Immature natural killer cell (primary cell): ENCODE data around the gene FGF6. TPM values are rescaled to one million over a fixed set of nuclear protein-coding genes. Genes with fewer than 3 reads are reported as not detected.

ENCODE experiments used
- DNase-seq, 3 donors: peaks; one replicate each; pipeline ENCODE4 v3.0.0; 2022; ENCODE audit warnings: mixed read lengths in 1 of 3
- H3K27ac Mint-ChIP-seq, 6 donors: one replicate each; pipeline ENCODE4 v1.8.0; 2020; ENCODE audit warnings: mixed read lengths in 6 of 6, mild to moderate bottlenecking in 5 of 6, inconsistent platforms in 4 of 6, moderate library complexity in 3 of 6
- H3K27me3 Mint-ChIP-seq, 3 donors: one replicate each; pipeline ENCODE4 v1.8.0; 2020 to 2021; ENCODE audit warnings: low read depth in 3 of 3, mild to moderate bottlenecking in 3 of 3, mixed read lengths in 3 of 3, moderate library complexity in 3 of 3, inconsistent platforms in 1 of 3
- H3K36me3 Mint-ChIP-seq, 3 donors: one replicate each; pipeline ENCODE4 v1.8.0; 2020; ENCODE audit warnings: mixed read lengths in 3 of 3, inconsistent platforms in 2 of 3, mild to moderate bottlenecking in 2 of 3
- H3K4me1 Mint-ChIP-seq, 2 donors: one replicate each; pipeline ENCODE4 v1.8.0; 2020; ENCODE audit warnings: inconsistent platforms in 2 of 2, mild to moderate bottlenecking in 2 of 2, mixed read lengths in 2 of 2, moderate library complexity in 1 of 2
- H3K4me3 Mint-ChIP-seq, 5 donors: one replicate each; pipeline ENCODE4 v1.8.0; 2020; ENCODE audit warnings: mild to moderate bottlenecking in 5 of 5, mixed read lengths in 5 of 5, inconsistent platforms in 3 of 5, moderate library complexity in 3 of 5
- H3K9me3 Mint-ChIP-seq, 6 donors: one replicate each; pipeline ENCODE4 v1.8.0; 2020; ENCODE audit warnings: mild to moderate bottlenecking in 6 of 6, mixed read lengths in 6 of 6, inconsistent platforms in 4 of 6, moderate library complexity in 3 of 6
- polyA plus RNA-seq, 3 donors: library from polyadenylated mRNA; unstranded; fragments of 300-500 nt; fragmentation: Illumina TruSeq; gene quantifications; one replicate each; pipeline ENCODE4 v1.2.3, GENCODE V29; 2021

The FGF6 gene
- polyA plus RNA-seq, 3 donors from 2014 or later, result not detected

DNA sequence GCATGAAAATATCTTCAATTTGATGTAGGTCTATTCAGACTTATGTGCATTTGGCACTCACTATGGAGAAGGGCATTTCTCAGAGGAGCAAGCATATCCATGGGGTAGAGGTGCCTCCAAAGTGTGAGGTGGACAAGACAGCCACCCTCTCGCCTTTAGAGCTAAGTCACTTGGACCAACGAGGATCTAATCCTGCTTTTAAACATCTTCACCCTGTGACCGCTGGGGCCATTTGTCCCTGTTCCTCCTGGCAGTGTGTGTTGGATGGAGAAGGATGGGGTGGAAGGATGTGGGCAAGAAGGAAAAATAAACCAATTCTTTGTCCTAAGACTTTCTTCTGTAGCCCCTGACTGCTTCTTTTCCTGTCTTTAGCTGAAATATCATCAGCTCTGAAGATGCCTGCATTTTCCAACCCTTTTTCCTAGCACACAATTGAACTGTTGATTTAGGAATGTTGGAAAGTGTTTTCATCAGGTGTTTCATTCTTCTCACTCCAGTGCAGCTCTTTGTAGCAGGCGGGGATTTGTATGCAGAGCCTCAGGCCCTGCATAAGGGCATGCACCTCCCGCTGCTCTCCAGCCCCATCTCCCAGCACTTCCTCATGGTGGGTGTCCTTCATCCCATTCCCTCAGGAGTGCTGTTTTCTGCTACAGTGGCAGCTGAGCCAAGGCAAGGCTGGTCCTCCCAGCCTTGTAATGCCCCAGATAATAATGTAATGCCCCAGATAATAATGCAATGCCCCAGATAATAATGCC is 5.3 kb downstream of the FGF6 start:
- no peaks in the 10 kb centered on the region for H3K4me1 Mint-ChIP-seq
- no peak for DNase-seq
- H3K27ac Mint-ChIP-seq, result no peak overlapping the region
- no peaks in the 10 kb centered on the region for H3K9me3 Mint-ChIP-seq
- no peaks in the 10 kb centered on the region for H3K36me3 Mint-ChIP-seq
- H3K4me3 Mint-ChIP-seq, result no peak overlapping the region
- peaks cover 0 to 9% (median 5%) of the 10 kb centered on the region in 3 donors for H3K27me3 Mint-ChIP-seq

DNA sequence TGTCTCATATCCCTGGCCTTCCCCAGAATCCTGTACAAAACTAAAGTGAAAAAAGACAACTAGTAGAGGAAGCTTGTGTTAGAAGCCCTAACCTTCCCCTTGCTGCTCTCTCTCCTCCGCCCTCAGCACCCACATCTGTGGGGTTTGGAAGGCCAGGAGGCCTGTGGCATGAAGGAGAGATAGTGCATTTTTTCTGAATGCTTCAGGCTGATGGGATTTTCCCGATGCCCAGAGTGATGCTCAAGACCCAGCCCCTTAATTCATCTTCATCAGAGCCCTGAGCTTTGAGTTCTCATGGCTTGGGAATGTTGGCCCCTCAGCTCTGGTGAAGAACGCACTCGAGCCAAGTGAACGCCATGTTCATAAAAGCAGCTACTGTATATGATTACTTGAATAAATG is 5.9 kb downstream of the FGF6 start:
- H3K4me3 Mint-ChIP-seq, result no peak overlapping the region
- H3K4me1 Mint-ChIP-seq, result no peaks in the 10 kb centered on the region

DNA sequence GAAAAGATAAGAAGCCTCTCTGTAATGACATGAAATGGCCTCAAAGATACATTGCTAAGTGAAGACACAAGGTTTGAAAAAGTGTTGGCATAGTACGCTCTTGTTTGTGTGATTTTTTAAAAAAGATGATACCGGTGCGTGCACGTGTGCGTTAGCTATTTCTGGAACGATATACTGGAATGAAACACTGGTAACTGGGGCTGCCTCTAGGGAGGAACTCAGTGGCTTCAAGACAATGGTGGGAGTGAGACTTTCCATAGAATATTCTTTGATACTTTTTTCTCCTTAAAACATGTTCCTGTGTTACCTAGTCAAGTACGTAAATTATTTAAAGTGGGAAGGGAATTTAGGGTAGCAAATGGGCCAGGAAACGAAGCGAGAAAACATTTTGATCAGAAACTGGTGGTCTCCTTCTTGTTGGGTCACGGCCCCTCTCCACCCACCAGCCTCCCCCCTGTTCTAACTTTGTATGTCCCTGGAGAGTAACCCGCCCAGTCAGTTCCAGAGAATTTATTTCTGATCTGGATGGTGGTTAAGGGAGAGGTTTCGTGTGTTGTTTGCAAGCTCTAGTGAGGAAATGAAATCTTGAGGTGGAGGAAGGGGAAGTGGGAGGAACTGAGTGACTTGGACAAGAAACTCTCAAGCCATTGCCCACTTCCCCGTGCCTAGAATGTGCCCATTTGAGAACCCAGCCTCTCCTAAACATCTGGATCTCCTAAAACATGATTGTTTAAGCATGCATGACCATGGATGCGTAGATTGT is 6.6 kb downstream of the FGF6 start:
- Mint-ChIP-seq H3K4me3 (no peak overlapping the region), H3K9me3 (no peaks in the 10 kb centered on the region), H3K4me1 (no peaks in the 10 kb centered on the region), H3K27me3 (peaks cover 0 to 9% (median 5%) of the 10 kb centered on the region in 3 donors), H3K36me3 (no peaks in the 10 kb centered on the region), H3K27ac (no peak overlapping the region)
- DNase-seq, result no peak

More for the DNA sequence above, 5.9 kb downstream of the FGF6 start:
- Mint-ChIP-seq H3K27ac (no peak overlapping the region), H3K27me3 (peaks cover 0 to 9% (median 5%) of the 10 kb centered on the region in 3 donors), H3K9me3 (no peaks in the 10 kb centered on the region), H3K36me3 (no peaks in the 10 kb centered on the region)
- DNase-seq, result no peak

DNA sequence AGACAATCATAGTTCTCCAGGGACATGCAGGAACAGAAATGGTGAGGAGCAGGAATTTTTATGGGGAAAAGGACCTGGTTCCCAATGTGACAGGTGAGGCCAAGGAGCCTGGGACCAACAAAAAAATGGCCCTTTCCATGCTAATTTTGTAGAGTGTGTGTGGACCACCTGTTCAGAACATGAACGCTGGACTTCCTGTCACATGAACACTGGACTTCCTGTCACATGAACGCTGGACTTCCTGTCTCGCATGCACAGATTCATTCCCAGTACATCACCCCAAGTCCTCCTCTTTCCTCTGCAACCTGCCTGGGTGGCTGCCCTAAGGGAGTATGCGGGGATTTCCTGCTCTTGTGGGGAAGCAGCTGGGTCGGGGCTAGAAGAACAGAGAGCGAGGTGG is 10.1 kb downstream of the FGF6 start:
- Mint-ChIP-seq H3K4me3 (no peak overlapping the region), H3K27me3 (peaks cover 0 to 12% (median 8%) of the 10 kb centered on the region in 3 donors), H3K36me3 (no peaks in the 10 kb centered on the region), H3K9me3 (no peaks in the 10 kb centered on the region), H3K4me1 (no peaks in the 10 kb centered on the region), H3K27ac (no peak overlapping the region)
- DNase-seq, result no peak

DNA sequence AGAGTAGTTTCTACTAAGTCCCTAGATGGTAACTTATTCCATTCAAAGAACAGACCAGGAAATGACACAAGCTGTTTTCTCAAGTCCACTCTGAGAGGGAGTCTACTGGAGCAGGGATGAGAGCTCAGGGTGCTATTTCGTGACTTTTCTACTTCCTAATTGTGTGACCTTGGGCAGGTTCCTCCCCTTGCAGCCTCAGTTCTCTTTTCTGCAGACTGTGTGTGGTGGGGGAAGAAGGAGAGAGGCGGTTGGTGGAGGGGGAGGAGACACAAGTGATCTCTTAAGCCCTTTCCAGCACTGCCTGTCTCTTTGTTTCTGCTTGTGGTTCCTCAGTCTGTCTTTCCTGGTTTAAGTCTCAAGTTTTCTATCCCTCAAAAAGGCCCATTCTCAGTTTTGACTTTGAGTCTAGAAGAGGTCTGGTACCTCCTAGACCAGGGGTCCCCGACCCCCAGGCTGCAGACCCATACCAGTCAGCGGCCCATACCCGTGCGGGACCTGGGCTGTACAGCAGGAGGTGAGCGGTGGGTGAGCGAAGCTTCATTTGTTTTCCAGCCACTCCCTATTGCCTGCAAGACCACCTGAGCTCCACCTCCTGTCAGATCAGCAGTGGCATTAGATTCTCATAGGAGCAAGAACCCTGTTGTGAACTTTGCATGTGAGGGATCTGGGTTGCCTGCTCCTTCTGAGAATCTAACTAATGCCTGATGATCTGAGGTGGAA is 10.7 kb downstream of the FGF6 start:
- no peak overlapping the region for H3K27ac Mint-ChIP-seq

DNA sequence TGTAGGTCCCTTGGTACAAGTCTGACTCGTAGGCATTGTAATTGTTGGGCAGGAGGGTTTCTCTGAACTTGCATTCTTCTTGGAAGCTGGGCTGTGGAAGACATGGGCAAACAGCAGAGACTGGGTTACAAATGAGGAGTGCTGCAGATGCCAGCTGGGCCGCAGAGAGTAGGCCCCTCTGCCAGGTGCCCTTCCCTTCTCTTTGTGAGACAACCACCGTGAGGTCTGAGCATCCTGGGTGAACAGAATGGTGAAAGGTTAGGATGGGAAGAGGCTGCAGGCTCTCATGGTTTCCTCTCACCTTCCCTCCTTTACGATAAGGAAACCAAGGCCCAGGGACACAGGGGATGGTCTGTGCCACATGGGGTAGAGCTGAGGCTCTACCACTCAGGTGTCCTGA is 11.3 kb downstream of the FGF6 start:
- H3K4me3 Mint-ChIP-seq, result no peak overlapping the region
- H3K27me3 Mint-ChIP-seq, result peaks cover 0 to 12% (median 7%) of the 10 kb centered on the region in 3 donors
- no peak for DNase-seq
- H3K36me3 Mint-ChIP-seq, result no peaks in the 10 kb centered on the region
- no peaks in the 10 kb centered on the region for H3K4me1 Mint-ChIP-seq
- H3K9me3 Mint-ChIP-seq, result no peaks in the 10 kb centered on the region
- H3K27ac Mint-ChIP-seq, result no peak overlapping the region

More for the DNA sequence above, 10.7 kb downstream of the FGF6 start:
- no peak overlapping the region for H3K4me3 Mint-ChIP-seq
- H3K36me3 Mint-ChIP-seq, result no peaks in the 10 kb centered on the region
- H3K4me1 Mint-ChIP-seq, result no peaks in the 10 kb centered on the region
- H3K27me3 Mint-ChIP-seq, result peaks cover 0 to 12% (median 8%) of the 10 kb centered on the region in 3 donors
- DNase-seq, result no peak
- H3K9me3 Mint-ChIP-seq, result no peaks in the 10 kb centered on the region

DNA sequence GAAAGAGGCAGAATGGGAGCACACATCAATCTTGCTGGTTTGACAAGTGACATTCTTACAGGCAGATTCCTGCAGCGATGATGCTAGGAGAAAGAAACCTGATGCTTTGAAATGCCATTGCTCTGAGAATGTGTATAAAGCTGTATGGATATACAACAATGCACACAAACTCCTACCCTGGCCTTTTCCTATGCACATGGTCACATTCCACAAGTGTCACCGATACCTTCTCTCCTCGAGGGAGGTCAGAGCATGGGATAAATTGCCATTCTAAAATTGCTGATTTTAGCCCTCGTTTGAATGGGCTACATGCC is 11.9 kb downstream of the FGF6 start:
- Mint-ChIP-seq H3K27me3 (peaks cover 1 to 8% (median 5%) of the 10 kb centered on the region in 3 donors), H3K36me3 (no peaks in the 10 kb centered on the region), H3K9me3 (no peaks in the 10 kb centered on the region), H3K27ac (no peak overlapping the region), H3K4me1 (no peaks in the 10 kb centered on the region), H3K4me3 (no peak overlapping the region)
- no peak for DNase-seq

DNA sequence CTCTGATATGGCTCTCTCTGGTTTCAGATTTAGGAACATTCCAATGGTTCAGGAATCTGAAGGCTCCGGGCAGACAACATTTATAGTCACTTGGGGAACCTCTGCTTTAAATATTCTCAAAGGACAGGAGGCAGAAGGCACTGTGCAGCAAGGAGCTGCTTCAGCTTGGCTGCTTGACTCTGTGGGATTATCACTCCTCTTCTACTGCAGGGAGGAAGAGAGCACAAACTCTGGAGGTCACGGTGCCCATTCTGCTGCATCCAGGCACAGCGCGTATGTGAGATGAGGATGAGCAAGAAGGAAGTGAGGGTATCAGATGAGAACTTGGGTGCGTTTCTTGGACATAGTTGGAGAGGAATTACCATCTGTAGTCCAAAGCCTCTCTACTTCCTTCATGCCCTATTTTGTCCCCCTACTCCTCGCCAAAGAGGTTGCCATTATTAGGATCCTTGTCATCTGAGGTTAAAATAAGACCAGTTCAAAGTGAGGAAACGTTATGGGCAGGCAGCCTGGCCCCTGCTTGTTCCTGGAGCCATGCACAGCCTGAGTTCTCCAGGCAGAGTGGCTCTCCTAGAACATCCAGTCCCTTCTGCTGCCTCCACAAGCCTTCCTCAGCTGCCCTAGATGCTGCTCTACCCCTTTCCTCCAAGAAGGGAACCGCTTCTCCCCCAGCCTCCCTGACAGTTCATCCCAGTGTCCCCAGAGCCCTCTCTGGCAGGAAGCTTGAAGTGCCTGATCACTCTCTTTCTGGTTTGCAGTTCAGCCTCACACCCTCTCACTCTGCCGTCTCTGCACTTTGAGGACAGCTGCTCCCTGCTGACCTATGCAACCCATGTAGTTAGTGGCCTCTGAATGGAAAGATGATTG is 12.5 kb downstream of the FGF6 start:
- Mint-ChIP-seq H3K27ac (no peak overlapping the region), H3K27me3 (peaks cover 2 to 5% (median 3%) of the 10 kb centered on the region in 3 donors), H3K36me3 (no peaks in the 10 kb centered on the region), H3K4me3 (no peak overlapping the region), H3K4me1 (no peaks in the 10 kb centered on the region), H3K9me3 (no peaks in the 10 kb centered on the region)
- no peak for DNase-seq

DNA sequence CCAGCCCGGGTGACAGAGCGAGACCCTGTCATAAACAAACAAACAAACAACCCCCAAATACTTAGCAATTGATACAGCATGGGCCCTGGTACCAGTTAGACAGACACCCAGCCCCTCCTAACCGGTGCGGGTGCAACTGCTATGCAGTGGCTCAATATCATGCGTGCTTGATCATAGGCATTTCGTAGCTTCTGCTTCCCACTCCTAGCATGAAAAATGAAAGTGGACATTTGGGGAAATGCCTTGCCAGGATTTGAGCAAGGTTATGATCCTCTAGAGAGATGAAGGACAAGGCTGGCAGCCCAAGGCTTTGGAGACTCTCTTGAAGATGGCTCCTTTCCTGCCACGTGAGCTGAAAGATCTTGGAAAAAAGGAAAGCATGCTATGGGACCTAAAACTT is 13.7 kb downstream of the FGF6 start:
- no peak overlapping the region for H3K27ac Mint-ChIP-seq
- no peak for DNase-seq
- H3K4me3 Mint-ChIP-seq, result no peak overlapping the region
- H3K9me3 Mint-ChIP-seq, result no peaks in the 10 kb centered on the region
- no peaks in the 10 kb centered on the region for H3K36me3 Mint-ChIP-seq
- H3K27me3 Mint-ChIP-seq, result peaks cover 2 to 5% (median 3%) of the 10 kb centered on the region in 3 donors
- no peaks in the 10 kb centered on the region for H3K4me1 Mint-ChIP-seq

DNA sequence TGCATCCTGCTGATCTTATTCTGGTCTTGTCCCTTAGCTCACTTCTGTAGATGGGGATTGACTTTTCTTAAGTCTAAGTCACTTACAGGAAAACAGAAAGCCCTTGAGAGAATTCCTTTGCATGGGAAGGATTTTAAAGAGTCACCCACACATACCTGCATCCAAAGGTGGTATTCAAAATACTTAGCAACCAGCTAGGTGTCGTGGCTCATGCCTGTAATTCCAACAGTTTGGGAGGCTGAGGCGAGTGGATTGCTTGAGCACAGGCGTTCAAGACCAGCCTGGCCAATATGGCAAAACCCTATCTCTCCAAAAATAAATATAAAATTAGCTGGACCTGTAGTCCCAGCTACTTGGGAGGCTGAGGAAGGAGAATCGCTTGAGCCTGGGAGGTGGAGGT is 14.2 kb downstream of the FGF6 start:
- H3K27me3 Mint-ChIP-seq, result peaks cover 2 to 5% (median 3%) of the 10 kb centered on the region in 3 donors
- no peaks in the 10 kb centered on the region for H3K9me3 Mint-ChIP-seq
- no peak overlapping the region for H3K4me3 Mint-ChIP-seq
- no peak for DNase-seq
- no peaks in the 10 kb centered on the region for H3K36me3 Mint-ChIP-seq
- H3K27ac Mint-ChIP-seq, result no peak overlapping the region
- H3K4me1 Mint-ChIP-seq, result no peaks in the 10 kb centered on the region

DNA sequence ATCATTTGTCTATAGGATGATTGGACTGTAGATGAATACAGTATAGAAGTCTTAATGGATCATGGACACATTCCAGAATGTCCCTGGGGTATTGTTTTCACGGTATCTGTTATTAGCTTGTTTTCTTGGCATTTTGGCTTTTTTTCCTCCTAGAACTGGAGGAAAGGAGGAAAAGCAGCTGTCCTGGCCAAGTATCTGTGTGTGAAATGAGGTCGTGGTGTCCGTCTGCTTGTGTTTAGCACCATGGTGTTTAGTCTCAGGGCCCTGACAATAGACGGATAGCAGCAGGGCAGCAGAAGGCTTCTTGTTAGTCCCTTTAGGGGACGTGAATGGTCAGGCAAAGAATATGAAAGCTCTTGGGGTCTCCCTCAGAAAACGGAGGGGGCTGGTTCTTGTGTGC is 21.2 kb downstream of the FGF6 start:
- Mint-ChIP-seq H3K4me3 (no peak overlapping the region), H3K27ac (no peak overlapping the region), H3K36me3 (no peaks in the 10 kb centered on the region)

DNA sequence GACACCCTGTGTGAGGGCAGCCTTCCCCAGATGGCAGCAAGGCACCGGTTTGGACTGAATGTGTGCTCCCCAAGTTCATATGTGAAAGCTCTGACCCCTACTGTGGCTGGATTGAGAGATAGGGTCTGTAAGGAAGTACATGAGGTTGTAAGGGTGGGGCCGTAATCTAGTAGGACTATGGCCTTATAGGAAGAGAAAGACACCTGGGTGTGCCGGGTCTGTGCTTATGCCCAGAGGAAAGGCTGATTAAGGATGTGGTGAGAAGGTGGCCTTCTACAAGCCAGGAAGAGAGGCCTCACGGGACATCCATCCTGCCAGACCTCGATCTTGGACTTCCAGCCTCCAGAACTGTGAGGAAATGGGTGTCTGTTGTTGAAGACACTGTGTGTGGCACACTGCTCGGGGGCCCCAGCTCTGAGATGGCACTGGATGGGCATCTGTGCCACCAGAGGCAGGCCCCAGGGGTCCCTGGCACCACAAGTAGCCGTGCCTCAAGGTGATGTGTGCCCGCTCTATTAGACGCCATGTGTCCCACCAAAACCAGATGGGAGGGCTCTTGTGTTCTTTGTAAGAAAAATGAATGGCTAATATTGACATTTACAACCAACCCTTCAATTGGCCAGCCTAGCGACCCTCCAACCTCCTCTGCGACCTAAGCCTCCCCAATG is 22.0 kb downstream of the FGF6 start:
- Mint-ChIP-seq H3K4me3 (no peak overlapping the region), H3K27me3 (peaks cover 2% of the 10 kb centered on the region in 3 donors), H3K27ac (no peak overlapping the region), H3K4me1 (no peaks in the 10 kb centered on the region), H3K36me3 (no peaks in the 10 kb centered on the region), H3K9me3 (no peaks in the 10 kb centered on the region)
- DNase-seq, result no peak

More for the DNA sequence above, 21.2 kb downstream of the FGF6 start:
- no peaks in the 10 kb centered on the region for H3K4me1 Mint-ChIP-seq
- H3K27me3 Mint-ChIP-seq, result peaks cover 2% of the 10 kb centered on the region in 3 donors
- DNase-seq, result no peak
- no peaks in the 10 kb centered on the region for H3K9me3 Mint-ChIP-seq

DNA sequence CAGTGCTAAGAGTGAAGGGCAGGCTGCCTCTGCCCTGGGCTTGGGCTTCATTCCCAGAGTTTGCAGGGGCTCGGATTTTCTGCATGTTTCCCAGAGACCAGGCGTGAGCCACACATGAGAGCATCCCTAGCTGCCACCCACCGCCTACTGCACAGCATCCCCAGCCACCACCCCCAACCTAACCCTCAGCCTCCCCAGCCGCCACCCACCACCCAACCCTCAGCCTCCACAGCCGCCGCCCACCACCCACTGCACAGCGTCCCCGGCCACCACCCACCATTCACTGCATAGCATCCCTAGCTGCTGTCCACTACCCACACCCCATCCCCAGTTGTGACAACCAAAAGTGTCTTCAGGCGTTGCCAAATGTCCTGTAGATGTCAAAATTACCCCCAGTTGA is 22.6 kb downstream of the FGF6 start:
- Mint-ChIP-seq H3K36me3 (no peaks in the 10 kb centered on the region), H3K9me3 (no peaks in the 10 kb centered on the region), H3K27me3 (peaks cover 2% of the 10 kb centered on the region in 3 donors), H3K4me1 (no peaks in the 10 kb centered on the region), H3K27ac (no peak overlapping the region), H3K4me3 (no peak overlapping the region)
- DNase-seq, result no peak
